GM23338 (cell line): ENCODE measurements around the gene ZNF512. TPM values are rescaled to one million over a fixed set of nuclear protein-coding genes. Genes with fewer than 3 reads are reported as not detected.
"Not testable (repeated sequence)": the region's sequence is repeated elsewhere in the genome, so short reads cannot be mapped to it uniquely, and the experiment has no call there.

ENCODE experiments used
- ATAC-seq: fragments of 200-7000 bp; cut with Tn5 transposase; 3 replicates; pipeline ENCODE4 v1.9.1; 2020
- DNase-seq: peaks from one replicate; pipeline ENCODE4 v3.0.0-alpha.2; 2015; ENCODE audit warnings: low spot score
- H2AFZ ChIP-seq: fragments of 200-600 bp; sonication (generic); 2 replicates; pipeline ENCODE4 v1.8.0; 2016; ENCODE audit warnings: antibody characterized with exemption, mild to moderate bottlenecking, moderate library complexity
- H3F3A ChIP-seq: fragments of 200-600 bp; sonication (generic); replicated peaks from 2 replicates; pipeline ENCODE4 v1.8.0; 2017; ENCODE audit warnings: antibody characterized with exemption, mixed run types, low read depth
- H3K27ac ChIP-seq: fragments of 200-600 bp; sonication (generic); 2 replicates; pipeline ENCODE4 v1.6.1; 2016; ENCODE audit warnings: low read depth
- H3K27me3 ChIP-seq: fragments of 200-600 bp; sonication (generic); 2 replicates; pipeline ENCODE4 v1.8.0; 2016; ENCODE audit warnings: mild to moderate bottlenecking, mixed run types, moderate library complexity; ENCODE audit not compliant: insufficient read depth
- H3K36me3 ChIP-seq: fragments of 200-600 bp; sonication (generic); 2 replicates; pipeline ENCODE4 v1.8.0; 2016; ENCODE audit warnings: mild to moderate bottlenecking; ENCODE audit not compliant: insufficient read depth
- H3K4me1 ChIP-seq: fragments of 200-600 bp; sonication (generic); 2 replicates; pipeline ENCODE4 v1.8.0; 2016; ENCODE audit warnings: mild to moderate bottlenecking, moderate library complexity; ENCODE audit not compliant: insufficient read depth
- H3K4me2 ChIP-seq: fragments of 200-600 bp; sonication (generic); 2 replicates; pipeline ENCODE4 v1.7.1; 2017; ENCODE audit warnings: mixed run types
- H3K4me3 ChIP-seq: fragments of 200-600 bp; sonication (generic); 2 replicates; pipeline ENCODE4 v1.6.1; 2016; ENCODE audit warnings: mixed run types
- H3K79me2 ChIP-seq: fragments of 200-600 bp; sonication (generic); replicated peaks from 2 replicates; pipeline ENCODE4 v1.8.0; 2017; ENCODE audit warnings: mild to moderate bottlenecking; ENCODE audit not compliant: insufficient read depth
- H3K9me2 ChIP-seq: fragments of 200-600 bp; sonication (generic); 2 replicates; pipeline ENCODE4 v1.8.0; 2017; ENCODE audit not compliant: insufficient read depth
- H4K20me1 ChIP-seq: fragments of 200-600 bp; sonication (generic); replicated peaks from 2 replicates; pipeline ENCODE4 v1.8.0; 2017; ENCODE audit warnings: mild to moderate bottlenecking; ENCODE audit not compliant: insufficient read depth
- H3K27ac Mint-ChIP-seq: 2 replicates; pipeline ENCODE4 v1.8.0; 2020; ENCODE audit warnings: inconsistent platforms, mild to moderate bottlenecking, moderate library complexity, mixed read lengths
- H3K27me3 Mint-ChIP-seq: 3 replicates; pipeline ENCODE4 v1.8.0; 2022; ENCODE audit warnings: low read depth, mild to moderate bottlenecking, moderate library complexity, mixed read lengths, inconsistent platforms; ENCODE audit not compliant: insufficient read depth, poor library complexity
- H3K36me3 Mint-ChIP-seq: 3 replicates; pipeline ENCODE4 v1.8.0; 2021; ENCODE audit warnings: low read depth, mild to moderate bottlenecking, inconsistent platforms, moderate library complexity, mixed read lengths
- H3K4me1 Mint-ChIP-seq: 3 replicates; pipeline ENCODE4 v1.8.0; 2020; ENCODE audit warnings: mild to moderate bottlenecking, inconsistent platforms, mixed read lengths
- H3K4me3 Mint-ChIP-seq: 3 replicates; pipeline ENCODE4 v1.8.0; 2021; ENCODE audit warnings: moderate library complexity, mild to moderate bottlenecking, inconsistent platforms, mixed read lengths
- H3K9me3 Mint-ChIP-seq: 3 replicates; pipeline ENCODE4 v1.8.0; 2020; ENCODE audit warnings: moderate library complexity, mild to moderate bottlenecking, inconsistent platforms, mixed read lengths
- CTCF ChIP-seq, 2 experiments: fragments of 200-600 bp in 1 of 2; sonication (generic) in 1 of 2; conservative IDR thresholded peaks; 2 replicates each; pipeline versions ENCODE4 v1.5.1 to v1.6.1; 2016 to 2017; ENCODE audit warnings: antibody characterized with exemption in 2 of 2, low read depth in 2 of 2, mild to moderate bottlenecking in 2 of 2, moderate library complexity in 1 of 2
- EZH2phosphoT487 ChIP-seq: fragments of 200-600 bp; sonication (generic); IDR thresholded peaks from one replicate; pipeline ENCODE4 v1.8.1; 2018; ENCODE audit warnings: antibody characterized with exemption; ENCODE audit not compliant: unreplicated experiment
- STAT1 ChIP-seq: IDR thresholded peaks from one replicate; pipeline ENCODE4 v1.6.1; 2016; ENCODE audit warnings: antibody characterized with exemption; ENCODE audit not compliant: unreplicated experiment
- ZNF331 ChIP-seq: fragments of 250-450 bp; sonication (Bioruptor Pico); IDR thresholded peaks from 2 replicates; pipeline ENCODE4 v1.5.0; 2020; ENCODE audit warnings: low read depth, mild to moderate bottlenecking, moderate library complexity
- polyA plus RNA-seq: library from polyadenylated mRNA; unstranded; fragments of >200 nt; fragmentation: Nextera tagmentation; extraction: Ambion mirVana; gene quantifications from 2 replicates; pipeline ENCODE4 v1.2.1, GENCODE V29; 2016
- total RNA-seq: library from RNA; depleted of rRNA; stranded (reverse); fragments of >200 nt; shearing (Covaris generic); gene quantifications from 2 replicates; pipeline ENCODE4 v1.2.3, GENCODE V29; 2014

The ZNF512 gene
- total and polyA plus RNA-seq, 2 experiments from 2014 or later, result 26.0 to 38.4 TPM

- H3K27me3 ChIP-seq, result no peaks in the 10 kb centered on the region
- H3K9me2 ChIP-seq, result no peaks in the 10 kb centered on the region
- H3K4me1 Mint-ChIP-seq, result no peaks in the 10 kb centered on the region
- H3K4me3 Mint-ChIP-seq, result no peak overlapping the region
- H3K27ac Mint-ChIP-seq, result no peak overlapping the region
- no peaks in the 10 kb centered on the region for H3K4me1 ChIP-seq
- peaks cover 7% of the 10 kb centered on the region for H3K27me3 Mint-ChIP-seq
- no peak overlapping the region for H3K27ac ChIP-seq
- no peaks in the 10 kb centered on the region for H3F3A ChIP-seq
- peaks cover 54% of the 10 kb centered on the region for H3K9me3 Mint-ChIP-seq
- H3K36me3 Mint-ChIP-seq, result peaks cover 57% of the 10 kb centered on the region
- ATAC-seq (no peak), DNase-seq (no peak)
- peaks cover 95% of the 10 kb centered on the region for H3K79me2 ChIP-seq
- H3K4me3 ChIP-seq, result no peak overlapping the region
- H4K20me1 ChIP-seq, result peaks cover 40% of the 10 kb centered on the region
- H2AFZ ChIP-seq, result no peak overlapping the region
- TF ChIP-seq ZNF331 (CRISPR knock-in tag), result no peak
- no peak for TF ChIP-seq CTCF (conservative IDR thresholded peaks at IDR 0.05; ENCODE audit: low read depth in 2 of 2)
- no peak for TF ChIP-seq STAT1
- TF ChIP-seq EZH2phosphoT487, result no peak
- H3K4me2 ChIP-seq, result no peak overlapping the region
- H3K36me3 ChIP-seq, result peaks cover 7% of the 10 kb centered on the region
These were observed 10.4 kb downstream of the ZNF512 start for GRCh38 chr2:27593240-27593639.

- H3K27ac Mint-ChIP-seq, H3K9me2 ChIP-seq, H3K4me1 Mint-ChIP-seq, H3F3A ChIP-seq, H3K27ac ChIP-seq, H3K4me3 ChIP-seq, H2AFZ ChIP-seq, ATAC-seq, H3K27me3 Mint-ChIP-seq, H3K4me1 ChIP-seq, H3K4me2 ChIP-seq, H3K4me3 Mint-ChIP-seq, H3K36me3 ChIP-seq, DNase-seq, H3K27me3 ChIP-seq: not testable (repeated sequence)
- peaks cover 39% of the 10 kb centered on the region for H4K20me1 ChIP-seq
- H3K36me3 Mint-ChIP-seq, result peaks cover 57% of the 10 kb centered on the region
- peaks cover 95% of the 10 kb centered on the region for H3K79me2 ChIP-seq
- peaks cover 54% of the 10 kb centered on the region for H3K9me3 Mint-ChIP-seq
These were observed 11.3 kb downstream of the ZNF512 start for GRCh38 chr2:27594020-27594703.

GRCh38 chr2:27595412-27595811 is 12.6 kb downstream of the ZNF512 start:
- H3K27me3 Mint-ChIP-seq, H3K9me2 ChIP-seq, DNase-seq, H3K4me3 ChIP-seq, H3K27ac ChIP-seq, ATAC-seq, H3K4me1 ChIP-seq, H3K27me3 ChIP-seq, H3K27ac Mint-ChIP-seq, H3K4me3 Mint-ChIP-seq, H3K4me2 ChIP-seq, H3F3A ChIP-seq, H3K36me3 ChIP-seq, H2AFZ ChIP-seq, H3K4me1 Mint-ChIP-seq: not testable (repeated sequence)
- Mint-ChIP-seq H3K9me3 (peaks cover 50% of the 10 kb centered on the region), H3K36me3 (peaks cover 67% of the 10 kb centered on the region)
- H3K79me2 ChIP-seq, result peaks cover 94% of the 10 kb centered on the region
- peaks cover 42% of the 10 kb centered on the region for H4K20me1 ChIP-seq
